Pancreas (tissue), 10 donors: ENCODE results near the gene ARID4B. TPM values are rescaled to one million over a fixed set of nuclear protein-coding genes. Genes with fewer than 3 reads are reported as not detected.

Experiments
- ATAC-seq, 4 donors: fragments of 200-7000 bp; cut with Tn5 transposase; one replicate each; pipeline versions ENCODE4 v1.8.0 to v1.9.1; 2020; ENCODE audit warnings: mild to moderate bottlenecking in 4 of 4, moderate library complexity in 4 of 4
- DNase-seq, 6 donors: peaks; one replicate each; pipeline ENCODE4 v3.0.0-alpha.2; 2020
- FAIRE-seq: peaks from 2 replicates; lab custom pipeline; 2012; peaks lifted over from hg19 to GRCh38; lab: Jason Lieb, UNC
- H3K27ac ChIP-seq, 4 donors: fragments of 200-600 bp; sonication (generic); 1 replicate in 3 of 4; 2 replicates in 1 of 4; pipeline versions ENCODE4 v1.5.0 to v1.8.0; 2020
- H3K27me3 ChIP-seq, 4 donors: fragments of 200-600 bp; one replicate each; pipeline ENCODE4 v1.8.0; 2021
- H3K36me3 ChIP-seq, 3 donors: fragments of 200-600 bp; sonication (generic) in 1 of 3; one replicate each; pipeline versions ENCODE4 v1.5.0 to v1.8.0; 2020 to 2021
- H3K4me1 ChIP-seq, 3 donors: fragments of 200-600 bp; one replicate each; pipeline ENCODE4 v1.8.0; 2021
- H3K4me3 ChIP-seq, 4 donors: fragments of 200-600 bp; sonication (generic) in 2 of 4; one replicate each; pipeline versions ENCODE4 v1.5.0 to v1.8.0; 2020 to 2021
- H3K9me3 ChIP-seq, 4 donors: fragments of 200-600 bp; one replicate each; pipeline ENCODE4 v1.8.0; 2021
- CTCF ChIP-seq, 4 donors: fragments of 200-600 bp; sonication (generic) in 3 of 4; IDR thresholded peaks; one replicate each; pipeline versions ENCODE4 v1.5.0 to v1.8.0; 2021; ENCODE audit warnings: antibody characterized with exemption in 4 of 4
- WGBS, 2 donors: extraction: QIAGEN DNeasy Blood & Tissue Kit; methylation state at CpG; one replicate each; pipeline ENCODE4 v1.1.7; 2013; 5-methylcytosine and 5-hydroxymethylcytosine counted together
- intact Hi-C, 3 donors: fragments of 100-400 bp; cut with DNase I; formaldehyde crosslinking; loops; one replicate each; pipeline versions ENCODE4 v1.11.1 to v1.14.2; 2022
- polyA plus RNA-seq, 2 donors: library from polyadenylated mRNA; stranded (reverse); fragments of 200-250 nt; gene quantifications; one replicate each; pipeline ENCODE4 v1.2.3, GENCODE V29; 2013
- total RNA-seq, 6 donors: library from RNA; stranded (reverse); fragmentation: NEBNext Ultra II Directional in 4 of 6; extraction: Animal tissue kit (Norgen Biotek cat#: 25700) in 4 of 6; gene quantifications; one replicate each; pipeline versions ENCODE4 v1.2.1 to v1.2.4, GENCODE V29; 2021 to 2023
- donor health status: healthy with polysubstance abuse.
- donor health status: DM: no; HTN: no; CAD: no; lungs with moderate emphysema.
- donor health status: DM: no; HTN: no; CAD: no.
- donor health status: control.
- donor health status: control.
- donor health status: Bipolar disorder and iron deficiency.
- donor health status: DM: yes; HTN: yes; CAD: no.
- donor health status: DM: no; HTN: no; CAD: no.
- donor health status: DM: no; HTN: no; CAD: no.
- donor health status: DM: yes; HTN: yes; CAD: no.

ARID4B gene
- total and polyA plus RNA-seq, 8 donors: 12.5 to 26.6 (median 16.7) TPM

GRCh38 chr1:235298758-235299157, 29.2 kb downstream of the ARID4B start:
- no peak for DNase-seq
- H3K9me3 ChIP-seq: no peaks in the 10 kb centered on the region
- no peaks in the 10 kb centered on the region for H3K27me3 ChIP-seq
- H3K36me3 ChIP-seq: no peaks in the 10 kb centered on the region
- FAIRE-seq: no peak
- peak in 3 of 4 donors; percentile 37 to 48 (median 46) for ATAC-seq
- WGBS, 2 donors: 8 to 12% methylated on average over 2 of the region's 2 CpGs
- no peak overlapping the region for H3K4me3 ChIP-seq
- TF ChIP-seq CTCF (IDR thresholded peaks at IDR 0.05): no peak
- intact Hi-C loops: no loop called here
- H3K27ac ChIP-seq: peak overlapping the region in 2 of 4 donors; percentile 7 to 13
- peaks cover 10 to 57% (median 57%) of the 10 kb centered on the region in 3 donors for H3K4me1 ChIP-seq

- no peak for FAIRE-seq
- H3K27me3 ChIP-seq: no peaks in the 10 kb centered on the region
- H3K27ac ChIP-seq: peak overlapping the region in 2 of 4 donors; percentile 85 to 87
Measured at GRCh38 chr1:235297579-235297978, 30.4 kb downstream of the ARID4B start.

GRCh38 chr1:235296729-235297128, 31.2 kb downstream of the ARID4B start:
- DNase-seq (no peak), FAIRE-seq (no peak), ATAC-seq (no peak)
- intact Hi-C loops: no loop called here
- Histone ChIP-seq H3K9me3 (no peaks in the 10 kb centered on the region), H3K27me3 (no peaks in the 10 kb centered on the region), H3K36me3 (no peaks in the 10 kb centered on the region), H3K4me3 (no peak overlapping the region), H3K4me1 (peaks cover 17 to 77% (median 69%) of the 10 kb centered on the region in 3 donors), H3K27ac (peak overlapping the region in 2 of 4 donors; percentile 85 to 87)
- TF ChIP-seq CTCF (IDR thresholded peaks at IDR 0.05): no peak
- WGBS, 2 donors: 93 to 95% methylated on average over 1 of the region's 1 CpG

More at GRCh38 chr1:235297579-235297978, 30.4 kb downstream of the ARID4B start:
- Histone ChIP-seq H3K36me3 (no peaks in the 10 kb centered on the region), H3K9me3 (no peaks in the 10 kb centered on the region), H3K4me1 (peaks cover 13 to 69% (median 65%) of the 10 kb centered on the region in 3 donors), H3K4me3 (no peak overlapping the region)
- ATAC-seq (no peak), DNase-seq (no peak)
- intact Hi-C loops: no loop called here
- WGBS, 2 donors: 35 to 44% methylated on average over 3 of the region's 3 CpGs
- no peak for TF ChIP-seq CTCF (IDR thresholded peaks at IDR 0.05)

- Histone ChIP-seq H3K27ac (peak overlapping the region in 2 of 4 donors; percentile 85 to 87), H3K4me3 (no peak overlapping the region), H3K4me1 (peaks cover 17 to 82% (median 75%) of the 10 kb centered on the region in 3 donors), H3K36me3 (no peaks in the 10 kb centered on the region), H3K9me3 (no peaks in the 10 kb centered on the region), H3K27me3 (no peaks in the 10 kb centered on the region)
- TF ChIP-seq CTCF (IDR thresholded peaks at IDR 0.05): no peak
- intact Hi-C loops: no loop called here
- no peak for FAIRE-seq
- WGBS, 2 donors: 30 to 34% methylated on average over 5 of the region's 5 CpGs
- DNase-seq: peak in 4 of 6 donors; percentile 46 to 87 (median 82)
- ATAC-seq: peak; percentile 92 to 95 (median 94)
Measured at GRCh38 chr1:235295902-235296350, 32.1 kb downstream of the ARID4B start.

- H3K4me1 ChIP-seq: peaks cover 17 to 81% (median 71%) of the 10 kb centered on the region in 3 donors
- H3K27ac ChIP-seq: no peak overlapping the region
- no peaks in the 10 kb centered on the region for H3K27me3 ChIP-seq
- H3K4me3 ChIP-seq: no peak overlapping the region
- intact Hi-C loops: no loop called here
- no peaks in the 10 kb centered on the region for H3K36me3 ChIP-seq
- DNase-seq (no peak), FAIRE-seq (no peak), ATAC-seq (no peak)
- H3K9me3 ChIP-seq: no peaks in the 10 kb centered on the region
- TF ChIP-seq CTCF (IDR thresholded peaks at IDR 0.05): no peak
Measured at GRCh38 chr1:235293322-235293942, 34.5 kb downstream of the ARID4B start.
